H1 (cell line): ENCODE results near the gene RPL31.

Experiments
- SRF ChIP-seq: IDR thresholded peaks from 2 replicates; pipeline ENCODE4 v1.6.1; 2011; ENCODE audit warnings: mild to moderate bottlenecking, low read depth, low read length, moderate library complexity
- TAF7 ChIP-seq: optimal IDR thresholded peaks from 2 replicates; pipeline ENCODE3; 2011; ENCODE audit warnings: low read depth, mild to moderate bottlenecking, inconsistent platforms, low read length, moderate library complexity, borderline replicate concordance

GRCh38 chr2:100984892-100985307, 17.2 kb upstream of the RPL31 start:
- no peak for TF ChIP-seq SRF
- TF ChIP-seq TAF7 = no peak
